ENCODE measurements around the gene EIF4B. TPM values are rescaled to one million over a fixed set of nuclear protein-coding genes. Genes with fewer than 3 reads are reported as not detected.

The EIF4B gene
- total and polyA plus RNA-seq, 7 donors: 136 to 575 (median 475) TPM

GRCh38 chr12:53049571-53050318 lies 43.5 kb downstream of the EIF4B start, which contains the start of gene TNS2:
Gene TNS2 (plus strand): TSS chr12:53050065. CDS start chr12:53050186, 121 bp downstream.
- peak in 1 of 4 donors; percentile 64 for TF ChIP-seq EP300 (IDR thresholded peaks at IDR 0.05)
- no peak for TF ChIP-seq CTCF (IDR thresholded peaks at IDR 0.05)
- peak; percentile 38 to 54 for TF ChIP-seq POLR2A (IDR thresholded peaks at IDR 0.05)
- peak; percentile 44 to 74 (median 56) for TF ChIP-seq POLR2AphosphoS5 (IDR thresholded peaks at IDR 0.05)
- peaks cover 0 to 91% (median 87%) of the 10 kb centered on the region in 4 donors for H3K4me1 ChIP-seq
- peaks cover 0 to 9% (median 0%) of the 10 kb centered on the region in 4 donors for H3K36me3 ChIP-seq
- H3K4me3 ChIP-seq: peak within 1 kb of the TSS; percentile 51 to 74 (median 61)
- no peaks in the 10 kb centered on the region for H3K27me3 ChIP-seq
- intact Hi-C loops (cut with DNase I): loop anchor here (2.0 to 5.0 kb wide), 2 partner anchors 29 to 453 kb away; partner anchors contain the start of genes SPRYD3 and TARBP2
- DNase-seq: peak; percentile 95
- peak within 1 kb of the TSS; percentile 97 to 100 (median 98) for H3K27ac ChIP-seq
- WGBS, 2 donors: 22 to 44% methylated on average over 20 of the region's 20 CpGs
- H3K9me3 ChIP-seq: no peaks in the 10 kb centered on the region

- H3K9me3 ChIP-seq: no peaks in the 10 kb centered on the region
- WGBS, 2 donors: 80 to 87% methylated on average over 2 of the region's 2 CpGs
- no peak for DNase-seq
- no peak for TF ChIP-seq CTCF (IDR thresholded peaks at IDR 0.05)
- TF ChIP-seq POLR2AphosphoS5 (IDR thresholded peaks at IDR 0.05): no peak
- no peak for TF ChIP-seq EP300 (IDR thresholded peaks at IDR 0.05)
- TF ChIP-seq POLR2A (IDR thresholded peaks at IDR 0.05): no peak
- H3K4me3 ChIP-seq: peak overlapping the region; percentile 51 to 74 (median 61)
- intact Hi-C loops (cut with DNase I): loop anchor here (5.0 kb wide), 1 partner anchor 452 kb away; the partner anchor contains the start of gene TARBP2
- no peaks in the 10 kb centered on the region for H3K27me3 ChIP-seq
- H3K27ac ChIP-seq: peak overlapping the region; percentile 97 to 100 (median 98)
- peaks cover 0 to 91% (median 86%) of the 10 kb centered on the region in 4 donors for H3K4me1 ChIP-seq
- H3K36me3 ChIP-seq: peaks cover 0 to 14% (median 0%) of the 10 kb centered on the region in 4 donors
These were observed 44.3 kb downstream of the EIF4B start for GRCh38 chr12:53050426-53051057.

- H3K27me3 ChIP-seq: no peaks in the 10 kb centered on the region
- peaks cover 0 to 86% (median 79%) of the 10 kb centered on the region in 4 donors for H3K4me1 ChIP-seq
- no peaks in the 10 kb centered on the region for H3K9me3 ChIP-seq
- H3K4me3 ChIP-seq: peak overlapping the region; percentile 51 to 74 (median 61)
- intact Hi-C loops (cut with DNase I): loop anchor here (5.0 kb wide), 1 partner anchor 451 kb away; the partner anchor contains the start of gene TARBP2
- peaks cover 0 to 21% (median 0%) of the 10 kb centered on the region in 4 donors for H3K36me3 ChIP-seq
- WGBS, 2 donors: 52 to 66% methylated on average over 11 of the region's 11 CpGs
- H3K27ac ChIP-seq: peak overlapping the region; percentile 97 to 100 (median 98)
- peak in 3 of 4 experiments; percentile 29 to 70 (median 30) for TF ChIP-seq CTCF (IDR thresholded peaks at IDR 0.05)
- peak; percentile 66 to 85 (median 76) for TF ChIP-seq POLR2AphosphoS5 (IDR thresholded peaks at IDR 0.05)
- TF ChIP-seq POLR2A (IDR thresholded peaks at IDR 0.05): no peak
- TF ChIP-seq EP300 (IDR thresholded peaks at IDR 0.05): peak in 2 of 4 donors; percentile 6 to 39
- peak; percentile 95 for DNase-seq
These were observed 45.0 kb downstream of the EIF4B start for GRCh38 chr12:53051058-53051880.

- WGBS, 2 donors: 53 to 73% methylated on average over 7 of the region's 7 CpGs
- DNase-seq: peak; percentile 72
- no peaks in the 10 kb centered on the region for H3K27me3 ChIP-seq
- TF ChIP-seq EP300 (IDR thresholded peaks at IDR 0.05): no peak
- TF ChIP-seq POLR2AphosphoS5 (IDR thresholded peaks at IDR 0.05): no peak
- no peak for TF ChIP-seq POLR2A (IDR thresholded peaks at IDR 0.05)
- TF ChIP-seq CTCF (IDR thresholded peaks at IDR 0.05): no peak
- no peaks in the 10 kb centered on the region for H3K9me3 ChIP-seq
- peak overlapping the region; percentile 97 to 100 (median 98) for H3K27ac ChIP-seq
- intact Hi-C loops (cut with DNase I): loop anchor here (5.0 kb wide), 1 partner anchor 450 kb away; the partner anchor contains the start of gene TARBP2
- peaks cover 0 to 82% (median 77%) of the 10 kb centered on the region in 4 donors for H3K4me1 ChIP-seq
- H3K4me3 ChIP-seq: peak overlapping the region; percentile 51 to 74 (median 61)
- H3K36me3 ChIP-seq: peaks cover 0 to 28% (median 0%) of the 10 kb centered on the region in 4 donors
These were observed 45.7 kb downstream of the EIF4B start for GRCh38 chr12:53051881-53052412.
